Skin of body (tissue), 2 donors: ENCODE results near the gene ALG9. TPM values are rescaled to one million over a fixed set of nuclear protein-coding genes. Genes with fewer than 3 reads are reported as not detected.

Source experiments
- DNase-seq: peaks from one replicate; lab custom pipeline; 2025; lab: John Stamatoyannopoulos, UW
- total RNA-seq: library from RNA; depleted of rRNA; stranded (reverse); fragments of >200 nt; gene quantifications from one replicate; pipeline ENCODE4 v1.2.3, GENCODE V29; 2014

ALG9 gene, protein sequence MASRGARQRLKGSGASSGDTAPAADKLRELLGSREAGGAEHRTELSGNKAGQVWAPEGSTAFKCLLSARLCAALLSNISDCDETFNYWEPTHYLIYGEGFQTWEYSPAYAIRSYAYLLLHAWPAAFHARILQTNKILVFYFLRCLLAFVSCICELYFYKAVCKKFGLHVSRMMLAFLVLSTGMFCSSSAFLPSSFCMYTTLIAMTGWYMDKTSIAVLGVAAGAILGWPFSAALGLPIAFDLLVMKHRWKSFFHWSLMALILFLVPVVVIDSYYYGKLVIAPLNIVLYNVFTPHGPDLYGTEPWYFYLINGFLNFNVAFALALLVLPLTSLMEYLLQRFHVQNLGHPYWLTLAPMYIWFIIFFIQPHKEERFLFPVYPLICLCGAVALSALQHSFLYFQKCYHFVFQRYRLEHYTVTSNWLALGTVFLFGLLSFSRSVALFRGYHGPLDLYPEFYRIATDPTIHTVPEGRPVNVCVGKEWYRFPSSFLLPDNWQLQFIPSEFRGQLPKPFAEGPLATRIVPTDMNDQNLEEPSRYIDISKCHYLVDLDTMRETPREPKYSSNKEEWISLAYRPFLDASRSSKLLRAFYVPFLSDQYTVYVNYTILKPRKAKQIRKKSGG
- 34.8 TPM for total RNA-seq

- DNase-seq, result peak; percentile 67
Observed at GRCh38 chr11:111870886-111871692, at the start of gene ALG9. Gene ALG9 (minus strand): TSS chr11:111871581. CDS start chr11:111871482, 99 bp downstream.

DNA sequence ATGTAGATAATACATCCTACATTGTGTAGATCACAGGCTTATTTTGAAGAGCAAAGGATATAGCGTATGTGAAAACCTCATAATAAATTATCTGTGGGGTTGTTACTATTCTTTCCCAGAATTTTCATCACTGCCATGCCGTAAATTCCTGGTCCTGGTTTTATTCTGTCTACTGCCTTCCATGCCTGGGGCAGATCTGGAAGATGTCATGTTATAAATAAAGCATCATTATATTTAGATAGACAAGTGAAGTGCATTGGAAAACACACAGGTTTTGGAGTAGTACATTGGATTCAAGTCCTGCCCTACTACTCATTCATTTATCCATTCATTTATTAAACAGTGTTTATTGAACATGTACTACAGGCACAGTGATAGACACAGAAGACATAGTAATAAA lies 49.5 kb upstream of the ALG9 start:
- DNase-seq, result no peak

GRCh38 chr11:111918390-111919256 lies 47.2 kb upstream of the ALG9 start, which contains the start of gene C11orf52:
Gene C11orf52 (plus strand): TSS chr11:111918913. CDS start chr11:111918973, 60 bp downstream.
- DNase-seq, result peak; percentile 59

GRCh38 chr11:111917788-111918187 lies 46.4 kb upstream of the ALG9 start:
- DNase-seq, result no peak

DNA sequence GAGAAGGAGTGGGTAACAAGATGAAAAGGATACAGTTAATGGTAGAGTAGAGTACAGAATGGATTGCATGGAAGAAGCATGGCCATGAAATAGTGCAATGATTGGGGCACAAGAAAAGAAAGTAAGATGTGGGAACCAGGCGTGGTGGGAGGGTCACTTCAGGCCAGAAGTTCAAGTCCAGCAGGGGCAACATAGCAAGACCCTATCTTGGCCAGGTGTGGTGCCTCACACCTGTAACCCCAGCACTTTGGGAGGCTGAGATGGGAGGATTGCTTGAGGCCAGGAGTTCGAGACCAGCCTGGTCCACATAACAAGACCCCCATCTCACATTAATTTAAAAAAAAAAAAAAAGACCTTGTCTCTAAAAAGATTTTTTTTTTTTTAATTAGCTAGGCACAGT lies 45.9 kb upstream of the ALG9 start:
- DNase-seq, result no peak

- no peak for DNase-seq
Observed at GRCh38 chr11:111916768-111917167, 45.4 kb upstream of the ALG9 start.

DNA sequence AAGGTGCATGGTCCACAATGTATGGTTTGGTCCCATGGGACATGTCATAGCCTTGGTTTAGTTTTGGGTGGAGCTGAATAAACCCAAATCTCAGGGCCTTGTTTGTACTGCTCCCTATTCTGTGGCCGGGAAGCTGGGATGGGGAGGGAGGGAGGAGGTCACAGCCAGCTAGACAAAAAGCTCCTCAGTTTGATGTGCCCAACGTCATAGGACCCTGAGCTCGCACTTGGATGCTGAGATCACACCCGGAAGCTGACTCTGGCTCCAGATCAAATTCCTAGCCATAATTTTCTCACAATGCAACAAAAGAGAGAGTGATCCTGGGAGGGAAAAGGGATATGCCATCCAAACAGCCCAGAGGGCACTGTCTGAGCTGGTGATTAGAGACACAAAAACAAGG lies 42.6 kb upstream of the ALG9 start:
- peak; percentile 62 for DNase-seq

GRCh38 chr11:111913031-111913861 lies 41.9 kb upstream of the ALG9 start:
- peak; percentile 24 for DNase-seq

DNA sequence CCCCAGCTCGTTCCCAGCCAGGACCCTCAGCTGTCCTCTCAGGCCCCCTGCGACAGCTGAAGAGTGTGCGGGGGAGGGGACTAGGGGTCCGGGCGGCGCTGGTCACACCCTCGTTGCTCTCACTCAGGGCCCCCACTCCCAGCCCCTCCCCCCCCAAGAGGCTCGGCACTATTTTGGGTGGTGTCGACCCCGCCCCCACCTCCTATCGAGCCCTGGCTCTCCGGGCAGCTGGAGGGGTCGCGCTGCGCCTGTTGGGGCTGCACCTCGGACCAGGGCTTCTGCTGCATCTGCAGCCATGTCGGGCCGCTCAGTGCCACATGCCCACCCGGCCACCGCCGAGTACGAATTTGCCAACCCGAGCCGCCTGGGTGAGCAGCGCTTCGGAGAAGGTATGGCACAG lies 41.2 kb upstream of the ALG9 start, which contains the start of gene HSPB2:
TSS of gene HSPB2 (plus strand) at position 200 of the 400 bp plus-strand sequence. CDS start at position 296, 96 bp downstream.
- no peak for DNase-seq

DNA sequence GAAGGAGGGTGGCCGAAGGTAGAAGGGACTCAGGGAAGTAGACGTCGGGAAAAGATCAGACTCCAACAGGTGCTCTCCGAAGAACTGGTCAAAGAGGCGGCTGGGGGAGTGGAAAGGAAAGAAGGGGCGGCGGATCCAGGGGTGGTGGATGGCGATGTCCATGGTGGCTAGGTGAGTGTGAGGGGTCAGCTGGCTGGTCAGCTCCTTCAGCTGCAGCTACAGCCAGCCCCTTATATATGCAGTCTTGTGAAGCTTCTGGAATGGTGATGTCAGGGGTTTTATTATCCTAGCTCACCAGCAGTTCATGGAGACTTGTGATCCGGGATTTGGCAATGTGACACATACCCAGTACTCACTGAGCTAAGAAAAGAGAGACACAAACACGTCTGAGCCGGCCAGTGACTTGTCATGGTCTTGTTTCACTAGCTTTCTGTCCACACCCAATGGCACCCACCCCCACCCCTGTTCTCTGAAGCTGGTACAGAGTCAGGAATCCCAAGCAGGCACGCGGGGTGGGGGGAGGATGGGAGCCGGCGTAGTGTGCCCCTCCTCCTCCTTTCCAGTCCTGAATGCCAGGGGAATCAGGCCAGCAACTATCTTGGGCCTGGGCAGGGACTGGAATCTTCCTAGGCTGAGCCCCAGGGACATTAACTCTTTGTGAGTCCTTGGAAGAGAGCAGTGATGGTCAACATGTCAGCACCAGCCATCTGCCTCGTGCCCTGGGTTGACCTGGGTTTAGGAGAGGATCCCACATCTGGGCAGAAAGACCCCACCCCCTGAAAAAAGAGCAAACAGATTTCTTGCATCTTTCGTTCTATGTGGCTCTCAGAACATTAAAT lies 40.4 kb upstream of the ALG9 start, which contains the start of gene CRYAB:
TSS of gene CRYAB (minus strand) at position 208 of the 839 bp plus-strand sequence. CDS start at position 162, 46 bp downstream.
- DNase-seq, result peak; percentile 76

- DNase-seq, result no peak
Observed at GRCh38 chr11:111910676-111911562, 39.5 kb upstream of the ALG9 start.

- no peak for DNase-seq
Observed at GRCh38 chr11:111909378-111909777, 38.0 kb upstream of the ALG9 start.

DNA sequence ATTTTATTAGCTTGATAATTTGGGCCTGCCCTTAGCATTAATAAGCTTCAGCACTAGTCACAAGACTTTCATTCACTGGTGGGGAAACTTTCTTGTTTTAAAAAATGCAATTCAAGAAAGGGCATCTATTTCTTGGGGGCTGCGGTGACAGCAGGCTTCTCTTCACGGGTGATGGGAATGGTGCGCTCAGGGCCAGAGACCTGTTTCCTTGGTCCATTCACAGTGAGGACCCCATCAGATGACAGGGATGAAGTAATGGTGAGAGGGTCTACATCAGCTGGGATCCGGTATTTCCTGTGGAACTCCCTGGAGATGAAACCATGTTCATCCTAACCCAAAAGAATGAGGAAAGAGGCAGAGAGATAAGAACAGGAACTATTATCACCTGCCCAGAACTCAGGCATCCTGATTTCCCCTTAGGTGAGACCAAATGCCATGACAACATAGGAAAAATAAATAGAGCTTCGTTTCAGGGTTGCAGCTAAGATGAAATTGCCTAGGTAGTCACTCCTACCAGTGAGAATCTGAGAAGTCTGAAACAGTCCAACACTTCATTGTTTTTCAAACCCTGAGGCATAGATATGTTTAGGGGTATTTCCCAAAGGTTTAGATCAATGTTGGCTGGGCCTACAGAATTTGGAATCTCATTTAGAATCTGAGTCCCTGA lies 37.4 kb upstream of the ALG9 start:
- DNase-seq, result no peak

DNA sequence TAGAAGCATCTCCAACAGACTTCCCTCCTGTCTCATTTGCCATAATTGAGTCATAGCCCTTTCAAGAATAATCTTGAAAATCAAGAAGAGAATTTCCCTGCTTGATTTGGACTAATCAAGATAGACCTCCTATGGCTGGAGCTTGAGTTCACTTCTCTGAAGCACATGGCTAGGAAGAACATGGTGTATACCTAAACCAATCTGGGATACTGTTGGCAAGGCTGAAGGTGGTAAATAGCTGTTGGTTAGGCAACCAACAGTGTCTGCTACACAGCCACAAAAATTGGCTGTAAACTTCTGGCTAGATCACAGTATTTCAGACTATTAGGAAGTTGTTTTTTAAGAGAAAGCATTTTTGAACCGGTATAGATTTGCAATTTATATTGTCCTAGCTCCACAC lies 35.3 kb upstream of the ALG9 start:
- no peak for DNase-seq

DNA sequence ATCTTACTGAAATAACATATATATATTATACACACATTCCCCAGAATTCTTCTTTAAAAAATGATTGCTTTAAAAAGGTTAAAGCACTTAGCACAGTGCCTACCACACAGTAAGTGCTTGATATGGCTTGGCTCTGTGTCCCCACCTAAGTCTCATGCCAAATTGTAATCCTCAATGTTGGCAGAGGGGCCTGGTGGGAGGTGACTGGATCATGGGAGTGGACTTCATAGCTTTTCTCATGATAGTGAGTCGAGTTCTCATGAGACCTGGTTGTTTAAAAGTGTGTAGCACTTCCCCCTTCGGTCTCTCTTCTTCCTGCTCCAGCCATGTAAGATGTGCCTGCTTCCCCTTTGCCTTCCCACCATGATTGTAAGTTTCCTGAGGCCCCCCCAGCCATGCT lies 34.0 kb upstream of the ALG9 start:
- DNase-seq, result no peak

- DNase-seq, result no peak
Observed at GRCh38 chr11:111886844-111887243, 15.5 kb upstream of the ALG9 start.

- no peak for DNase-seq
Observed at GRCh38 chr11:111886032-111886431, 14.7 kb upstream of the ALG9 start.
